ENCODE results near the gene PSD2.

- TF ChIP-seq CTCF (IDR thresholded peaks at IDR 0.05; ENCODE audit: low read depth, low read length) (no peak), MAX (IDR thresholded peaks at IDR 0.05; ENCODE audit: low read depth, low read length) (no peak), POLR2A (IDR thresholded peaks at IDR 0.05; ENCODE audit: extremely low read depth, insufficient read length) (no peak), MYC (IDR thresholded peaks at IDR 0.05; ENCODE audit: low read depth, low read length) (no peak)
Observed at GRCh38 chr5:139812836-139813805, 17.5 kb downstream of the PSD2 start.

Measured in NB4 (cell line).